Thyroid gland (tissue), 4 donors: ENCODE measurements around the gene MINDY4B.

ENCODE experiments used
- CTCF ChIP-seq, 6 experiments: fragments of 200-600 bp in 3 of 6; fragments of 450-650 bp in 3 of 6; sonication (generic) in 3 of 6; IDR thresholded peaks; one replicate each; pipeline ENCODE4 v1.5.1; 2016 to 2019; ENCODE audit warnings: antibody characterized with exemption in 6 of 6, mild to moderate bottlenecking in 2 of 6, inconsistent platforms in 1 of 6, moderate library complexity in 1 of 6
- POLR2A ChIP-seq, 2 donors: fragments of 450-650 bp; IDR thresholded peaks; one replicate each; pipeline ENCODE4 v1.6.1; 2017; ENCODE audit warnings: antibody characterized with exemption in 2 of 2, mild to moderate bottlenecking in 2 of 2, moderate library complexity in 1 of 2

- TF ChIP-seq CTCF (IDR thresholded peaks at IDR 0.05), result no peak
- no peak for TF ChIP-seq POLR2A (IDR thresholded peaks at IDR 0.05)
Measured at GRCh38 chr3:150847433-150847832, 57.8 kb downstream of the MINDY4B start.
